Esophagus squamous epithelium (tissue), 5 donors: ENCODE results near the gene ZNF652. TPM values are rescaled to one million over a fixed set of nuclear protein-coding genes. Genes with fewer than 3 reads are reported as not detected.

Experiments
- DNase-seq: peaks from one replicate; lab custom pipeline; 2025; lab: John Stamatoyannopoulos, UW
- H3K27ac ChIP-seq, 4 donors: fragments of 200-600 bp; sonication (generic); one replicate each; pipeline ENCODE4 v1.5.1; 2016 to 2019; ENCODE audit warnings: mild to moderate bottlenecking in 1 of 4
- H3K27me3 ChIP-seq, 4 donors: fragments of 200-600 bp; sonication (generic); 1 replicate in 3 of 4; 2 replicates in 1 of 4; pipeline versions ENCODE4 v1.5.1 to v1.6.0; 2017 to 2021; ENCODE audit warnings: antibody characterized with exemption in 1 of 4
- H3K36me3 ChIP-seq, 3 donors: fragments of 200-600 bp; sonication (generic); one replicate each; pipeline ENCODE4 v1.5.1; 2016 to 2019
- H3K4me1 ChIP-seq, 3 donors: fragments of 200-600 bp; sonication (generic); one replicate each; pipeline ENCODE4 v1.5.1; 2017 to 2019
- H3K4me3 ChIP-seq, 4 donors: fragments of 200-600 bp; sonication (generic); 1 replicate in 3 of 4; 2 replicates in 1 of 4; pipeline ENCODE4 v1.5.1; 2016 to 2019; ENCODE audit warnings: mild to moderate bottlenecking in 2 of 4, moderate library complexity in 1 of 4
- H3K9me3 ChIP-seq, 3 donors: fragments of 200-600 bp; sonication (generic); one replicate each; pipeline ENCODE4 v1.5.1; 2016 to 2019
- POLR2A ChIP-seq, 4 donors: fragments of 450-650 bp; IDR thresholded peaks; one replicate each; pipeline ENCODE4 v1.6.1; 2017; ENCODE audit warnings: antibody characterized with exemption in 4 of 4, mild to moderate bottlenecking in 4 of 4, moderate library complexity in 3 of 4
- WGBS, 2 donors: methylation state at CpG; one replicate each; pipeline ENCODE4 v1.1.5; 2018; 5-methylcytosine and 5-hydroxymethylcytosine counted together
- intact Hi-C: fragments of 100-400 bp; cut with DNase I; formaldehyde crosslinking; loops from one replicate; pipeline ENCODE4 v1.15.0; 2022
- total RNA-seq, 4 donors: library from RNA; depleted of rRNA; stranded (reverse); fragments of >200 nt; gene quantifications; one replicate each; pipeline ENCODE4 v1.1.0, GENCODE V29; 2016
- TF ChIP-seq, protein P1 (sequence below), 6 experiments: fragments of 450-650 bp in 4 of 6; fragments of 200-600 bp in 2 of 6; sonication (generic) in 2 of 6; IDR thresholded peaks; one replicate each; pipeline ENCODE4 v1.5.1; 2016 to 2019; ENCODE audit warnings: antibody characterized with exemption in 6 of 6, mild to moderate bottlenecking in 4 of 6, moderate library complexity in 4 of 6
- donor health status: DM: yes; HTN: yes; CAD: no.

The ZNF652 gene
- total RNA-seq, 4 donors from 2014 or later = 14.0 to 32.6 (median 20.9) TPM

DNA sequence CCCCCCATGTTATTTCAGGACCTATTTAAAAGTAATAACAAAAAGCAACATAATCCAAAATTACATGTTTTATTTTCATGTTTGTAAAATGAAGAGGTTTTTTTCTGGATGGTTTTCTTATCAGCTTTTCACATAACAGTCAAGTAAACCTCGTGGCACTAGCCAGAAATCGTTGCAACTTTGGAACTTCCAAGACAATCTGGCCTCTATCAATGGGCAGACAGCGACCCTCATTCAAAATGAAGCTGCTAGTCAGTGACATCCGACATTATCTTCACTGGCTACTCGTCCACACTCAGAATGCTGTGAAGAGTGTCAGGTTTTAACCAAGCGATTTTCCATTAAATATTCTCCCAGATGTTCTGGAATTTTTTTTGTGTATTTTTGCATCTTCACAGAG lies 22.7 kb downstream of the ZNF652 start:
- TF ChIP-seq POLR2A (IDR thresholded peaks at IDR 0.05) = no peak
- TF ChIP-seq, protein P1, sequence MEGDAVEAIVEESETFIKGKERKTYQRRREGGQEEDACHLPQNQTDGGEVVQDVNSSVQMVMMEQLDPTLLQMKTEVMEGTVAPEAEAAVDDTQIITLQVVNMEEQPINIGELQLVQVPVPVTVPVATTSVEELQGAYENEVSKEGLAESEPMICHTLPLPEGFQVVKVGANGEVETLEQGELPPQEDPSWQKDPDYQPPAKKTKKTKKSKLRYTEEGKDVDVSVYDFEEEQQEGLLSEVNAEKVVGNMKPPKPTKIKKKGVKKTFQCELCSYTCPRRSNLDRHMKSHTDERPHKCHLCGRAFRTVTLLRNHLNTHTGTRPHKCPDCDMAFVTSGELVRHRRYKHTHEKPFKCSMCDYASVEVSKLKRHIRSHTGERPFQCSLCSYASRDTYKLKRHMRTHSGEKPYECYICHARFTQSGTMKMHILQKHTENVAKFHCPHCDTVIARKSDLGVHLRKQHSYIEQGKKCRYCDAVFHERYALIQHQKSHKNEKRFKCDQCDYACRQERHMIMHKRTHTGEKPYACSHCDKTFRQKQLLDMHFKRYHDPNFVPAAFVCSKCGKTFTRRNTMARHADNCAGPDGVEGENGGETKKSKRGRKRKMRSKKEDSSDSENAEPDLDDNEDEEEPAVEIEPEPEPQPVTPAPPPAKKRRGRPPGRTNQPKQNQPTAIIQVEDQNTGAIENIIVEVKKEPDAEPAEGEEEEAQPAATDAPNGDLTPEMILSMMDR (IDR thresholded peaks at IDR 0.05) = no peak
- DNase-seq = no peak
- H3K4me1 ChIP-seq = peaks cover 0 to 51% (median 0%) of the 10 kb centered on the region in 3 donors
- no peak overlapping the region for H3K27ac ChIP-seq
- no peak overlapping the region for H3K4me3 ChIP-seq
- intact Hi-C loops = no loop called here
- H3K9me3 ChIP-seq = no peaks in the 10 kb centered on the region
- H3K36me3 ChIP-seq = no peaks in the 10 kb centered on the region
- H3K27me3 ChIP-seq = no peaks in the 10 kb centered on the region
- 80 to 82% methylated on average over 6 of the region's 6 CpGs for WGBS, 2 donors

DNA sequence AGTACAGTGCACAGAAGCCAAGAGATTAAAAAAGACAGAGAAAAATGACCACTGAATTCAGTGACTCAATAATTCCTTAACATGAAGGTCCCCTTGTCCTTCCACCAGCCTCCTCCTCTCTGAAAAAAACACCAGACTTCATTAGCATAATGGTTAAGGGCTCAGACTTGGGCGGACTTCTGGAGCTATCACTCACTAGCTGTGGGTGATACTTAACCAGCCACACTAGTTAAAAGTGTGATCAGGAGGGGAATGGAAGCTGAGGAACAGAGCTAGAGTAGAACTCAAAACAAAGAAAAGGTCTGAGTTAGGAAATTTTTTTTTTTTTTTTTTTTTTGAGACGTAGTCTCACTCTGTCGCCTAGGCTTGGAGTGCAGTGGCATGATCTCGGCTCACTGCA lies 23.2 kb downstream of the ZNF652 start:
- no peak for TF ChIP-seq POLR2A (IDR thresholded peaks at IDR 0.05)
- TF ChIP-seq, protein P1 (IDR thresholded peaks at IDR 0.05) = no peak
- Histone ChIP-seq H3K36me3 (no peaks in the 10 kb centered on the region), H3K4me1 (peaks cover 0 to 55% (median 4%) of the 10 kb centered on the region in 3 donors), H3K27me3 (no peaks in the 10 kb centered on the region), H3K4me3 (no peak overlapping the region), H3K27ac (no peak overlapping the region), H3K9me3 (no peaks in the 10 kb centered on the region)
- intact Hi-C loops = no loop called here
- DNase-seq = no peak
- WGBS, 2 donors = 82 to 86% methylated on average over 4 of the region's 4 CpGs

DNA sequence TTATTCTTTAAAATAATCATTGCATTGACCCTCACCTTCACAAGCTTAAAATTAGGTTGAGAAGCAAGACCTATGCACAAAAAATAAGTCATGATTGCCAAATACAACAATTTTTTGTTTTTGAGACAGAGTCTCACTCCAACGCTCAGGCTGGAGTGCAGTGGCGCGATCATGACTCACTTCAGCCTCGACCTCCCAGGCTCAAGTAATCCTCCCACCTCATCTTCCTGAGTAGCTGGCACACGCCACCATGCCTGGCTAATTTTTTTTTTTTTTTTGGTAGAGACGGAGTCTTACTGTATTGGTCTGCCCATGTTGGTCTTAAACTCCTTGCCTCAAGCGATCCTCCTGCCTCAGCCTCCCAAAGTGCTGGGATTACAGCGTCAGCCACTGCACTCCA lies 24.2 kb downstream of the ZNF652 start:
- no peaks in the 10 kb centered on the region for H3K27me3 ChIP-seq
- TF ChIP-seq POLR2A (IDR thresholded peaks at IDR 0.05) = no peak
- TF ChIP-seq, protein P1 (IDR thresholded peaks at IDR 0.05) = no peak
- intact Hi-C loops = no loop called here
- H3K27ac ChIP-seq = no peak overlapping the region
- H3K4me1 ChIP-seq = peaks cover 0 to 50% (median 6%) of the 10 kb centered on the region in 3 donors
- H3K4me3 ChIP-seq = no peak overlapping the region
- WGBS, 2 donors = 64 to 83% methylated on average over 8 of the region's 8 CpGs
- no peak for DNase-seq
- no peaks in the 10 kb centered on the region for H3K36me3 ChIP-seq
- H3K9me3 ChIP-seq = no peaks in the 10 kb centered on the region

DNA sequence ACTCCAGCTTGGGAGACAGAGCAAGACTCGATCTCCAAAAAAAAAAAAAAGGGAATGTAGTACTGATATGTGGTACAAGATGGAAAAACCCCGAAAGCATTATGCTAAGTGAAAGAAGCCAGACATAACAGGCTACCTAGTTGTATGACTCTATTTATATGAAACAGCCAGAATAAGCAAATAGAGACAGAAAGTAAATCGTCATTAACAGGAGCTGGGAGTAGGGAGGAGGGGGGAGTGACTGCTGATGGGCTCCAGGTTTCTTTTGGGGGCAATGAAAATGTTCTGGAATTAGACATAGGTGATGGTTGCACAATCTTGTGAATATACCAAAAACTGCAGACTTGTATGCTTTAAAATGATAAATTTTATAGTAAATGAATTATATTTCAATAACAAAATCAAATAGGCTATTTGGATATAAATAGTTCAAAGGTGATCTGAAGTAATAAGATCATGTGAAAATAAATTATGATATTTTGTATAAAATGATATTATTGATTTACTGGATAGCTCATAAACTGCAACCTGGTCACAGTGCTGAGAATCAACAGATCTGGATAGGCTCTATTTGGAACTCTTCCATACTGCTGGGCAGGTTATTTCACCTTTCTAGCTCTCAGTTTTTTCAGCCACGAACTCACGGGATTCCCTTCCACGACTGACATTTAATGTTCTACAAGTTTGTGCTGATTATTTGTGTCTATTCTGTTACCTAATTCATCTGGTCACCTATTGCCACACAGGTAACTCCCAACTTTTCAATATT lies 27.1 kb downstream of the ZNF652 start:
- no peaks in the 10 kb centered on the region for H3K36me3 ChIP-seq
- no peaks in the 10 kb centered on the region for H3K27me3 ChIP-seq
- 58% methylated on average over 6 of the region's 6 CpGs for WGBS, 2 donors
- peaks cover 0 to 25% (median 6%) of the 10 kb centered on the region in 3 donors for H3K4me1 ChIP-seq
- H3K9me3 ChIP-seq = no peaks in the 10 kb centered on the region
- no peak for DNase-seq
- H3K4me3 ChIP-seq = no peak overlapping the region
- H3K27ac ChIP-seq = no peak overlapping the region
- TF ChIP-seq, protein P1 (IDR thresholded peaks at IDR 0.05) = no peak
- TF ChIP-seq POLR2A (IDR thresholded peaks at IDR 0.05) = no peak
- intact Hi-C loops = no loop called here

DNA sequence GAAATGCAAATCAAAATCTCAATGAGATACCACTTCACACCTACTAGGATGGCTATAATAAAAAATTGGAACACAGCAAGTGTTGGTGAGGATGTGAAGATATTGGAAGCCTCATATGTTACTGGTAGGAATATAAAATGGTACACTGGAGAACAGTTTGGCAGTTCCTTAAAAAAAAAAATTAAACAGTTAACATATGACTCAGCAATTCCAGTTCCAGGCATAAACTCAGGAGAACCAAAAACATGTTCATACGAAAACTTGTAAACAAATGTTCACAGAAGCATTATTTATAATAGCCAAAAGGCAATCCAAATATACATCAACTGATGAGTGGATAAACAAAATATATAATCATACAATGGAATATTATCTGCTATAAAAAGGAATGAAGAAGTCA lies 28.2 kb downstream of the ZNF652 start:
- Histone ChIP-seq H3K27me3 (no peaks in the 10 kb centered on the region), H3K4me1 (peaks cover 0 to 23% (median 6%) of the 10 kb centered on the region in 3 donors), H3K36me3 (no peaks in the 10 kb centered on the region), H3K27ac (no peak overlapping the region), H3K4me3 (no peak overlapping the region), H3K9me3 (no peaks in the 10 kb centered on the region)
- WGBS, 2 donors = 10 to 27% methylated on average over 1 of the region's 1 CpG
- no peak for DNase-seq
- TF ChIP-seq POLR2A (IDR thresholded peaks at IDR 0.05) = no peak
- TF ChIP-seq, protein P1 (IDR thresholded peaks at IDR 0.05) = no peak
- intact Hi-C loops = no loop called here
